NOMO-1 (cell line): ENCODE data around the gene ADAT3.

ENCODE experiments used
- DNase-seq, 2 experiments: peaks; one replicate each; lab custom pipeline; 2025; ENCODE audit not compliant: unreplicated experiment in 2 of 2; lab: John Stamatoyannopoulos, UW

The ADAT3 gene

DNA sequence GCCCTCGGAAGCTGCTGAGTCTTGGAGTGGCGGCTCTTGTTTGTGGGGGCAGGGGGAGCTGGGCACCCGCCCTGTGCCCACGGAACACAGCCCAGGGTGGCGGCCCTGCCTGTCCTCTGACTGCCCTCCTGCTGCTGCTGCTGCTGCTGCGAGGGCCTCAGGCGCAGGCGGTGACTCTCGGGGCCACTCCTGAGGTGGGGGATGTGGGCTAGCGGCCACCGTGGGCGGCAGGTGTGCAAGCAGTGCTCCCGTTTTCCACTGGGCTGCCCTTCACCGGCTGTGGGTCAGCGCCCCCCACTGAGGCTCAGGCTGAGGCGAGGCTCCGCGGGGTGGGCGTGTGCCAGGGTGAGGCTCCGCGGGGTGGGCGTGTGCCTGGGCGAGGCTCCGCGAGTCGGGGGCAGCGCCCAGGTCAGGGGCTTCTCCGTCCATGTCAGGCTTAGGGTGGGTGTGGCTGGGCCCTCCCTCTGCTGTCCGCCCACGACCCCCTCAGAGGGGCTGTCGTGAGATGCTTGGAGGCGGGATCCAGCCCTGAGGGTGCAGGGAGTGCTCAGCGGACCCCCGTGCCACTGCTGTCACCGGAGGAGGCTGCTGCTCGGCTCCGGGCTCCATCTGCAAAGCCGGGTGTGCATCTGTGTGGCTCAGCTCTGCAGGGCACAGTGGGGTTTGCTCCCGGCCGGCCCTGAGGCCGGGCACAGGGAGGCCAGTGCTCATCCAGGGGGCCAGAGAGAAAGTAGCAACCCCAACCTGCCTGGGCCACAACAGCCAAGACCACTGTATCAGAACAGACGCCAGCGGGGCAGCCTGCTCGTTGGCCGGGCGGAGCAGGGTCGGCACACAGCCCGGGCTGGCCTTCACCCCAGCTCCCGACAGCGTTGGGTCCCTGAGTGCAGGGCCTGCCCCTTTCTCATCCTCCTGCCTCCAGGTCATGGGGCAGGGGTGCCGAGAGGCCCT, 50.2 kb downstream of the ADAT3 start:
- no peak for DNase-seq

DNA sequence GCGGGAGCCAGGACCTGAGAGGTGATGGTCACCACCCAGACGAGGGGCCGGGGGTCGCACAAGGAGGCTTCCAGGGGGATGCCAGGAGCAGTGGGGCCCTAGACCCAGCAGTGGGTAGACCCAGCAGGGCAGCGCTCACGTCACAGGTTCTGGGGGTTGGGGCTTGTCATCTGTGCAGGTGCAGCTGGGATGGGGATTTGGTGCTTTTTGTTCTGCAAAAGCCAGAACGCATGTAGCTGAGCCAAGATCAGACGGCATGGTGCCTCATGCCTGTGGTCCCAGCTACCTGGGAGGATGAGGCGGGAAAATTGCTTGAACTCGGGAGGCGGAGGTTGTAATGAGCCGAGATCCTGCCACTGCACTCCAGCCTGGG, 50.9 kb downstream of the ADAT3 start:
- no peak for DNase-seq

DNA sequence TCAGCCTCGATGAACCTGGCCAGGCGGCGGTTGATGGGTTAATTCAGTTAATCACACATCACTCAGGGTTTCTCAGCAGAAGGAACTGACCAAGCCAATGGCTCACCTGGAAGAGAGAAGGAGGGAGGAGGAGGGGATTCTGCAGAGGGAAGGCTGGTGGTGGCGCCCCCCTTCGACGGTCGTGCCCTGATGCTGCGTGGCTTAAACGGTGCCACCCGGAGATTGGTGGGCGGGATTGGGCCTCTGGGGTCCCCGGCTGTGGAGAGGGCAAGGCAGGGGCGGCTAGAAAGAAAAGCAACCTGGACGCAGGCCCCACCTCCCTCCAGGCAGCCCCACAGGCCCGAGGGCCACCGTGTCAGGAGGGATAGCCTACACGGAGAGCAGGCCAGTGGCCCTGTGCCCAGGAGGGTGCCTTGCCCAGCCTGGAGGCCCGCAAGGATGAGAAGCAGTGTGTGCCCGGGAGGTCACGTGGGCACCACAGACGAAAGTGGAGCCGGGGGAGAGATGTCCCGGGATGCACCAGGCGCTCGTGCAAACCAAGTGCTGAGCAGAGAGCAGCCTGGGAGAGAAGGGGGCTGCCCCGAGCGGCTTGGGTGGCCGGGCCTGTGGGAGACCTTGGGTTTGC, 51.8 kb downstream of the ADAT3 start:
- DNase-seq = no peak

DNA sequence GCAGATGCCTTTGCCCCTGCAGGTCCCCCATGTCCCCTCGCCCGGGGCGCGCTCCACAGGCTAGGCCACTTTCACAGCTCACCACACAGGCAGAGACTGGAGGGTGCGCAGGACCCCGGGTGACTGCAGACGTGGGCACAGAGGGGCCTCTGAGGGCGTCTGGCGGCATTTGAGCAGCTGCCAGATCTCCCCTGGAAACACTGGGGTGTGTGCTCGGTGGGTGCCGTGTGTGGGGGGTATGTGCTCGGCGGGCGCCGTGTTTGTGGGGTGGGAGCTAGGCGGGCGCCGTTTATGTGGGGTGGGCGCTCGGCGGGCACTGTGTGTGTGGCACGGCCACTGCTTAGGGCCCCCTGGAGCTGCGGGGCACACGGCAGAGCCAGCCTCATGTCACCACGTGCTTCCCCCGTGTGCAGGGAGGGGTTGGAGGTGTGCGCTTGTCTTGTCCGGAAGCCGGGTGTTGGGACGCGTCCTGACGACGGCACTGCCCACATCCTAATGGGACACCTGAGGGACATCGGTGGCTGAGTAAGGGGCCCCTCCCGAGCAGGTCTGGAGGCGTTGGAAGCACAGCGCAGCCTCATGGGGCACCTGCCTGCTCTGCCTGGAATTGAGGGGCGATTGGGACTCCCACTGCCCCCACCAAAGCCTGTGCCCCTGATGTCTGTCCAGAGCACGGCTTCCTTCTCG, 52.5 kb downstream of the ADAT3 start:
- DNase-seq = no peak

DNA sequence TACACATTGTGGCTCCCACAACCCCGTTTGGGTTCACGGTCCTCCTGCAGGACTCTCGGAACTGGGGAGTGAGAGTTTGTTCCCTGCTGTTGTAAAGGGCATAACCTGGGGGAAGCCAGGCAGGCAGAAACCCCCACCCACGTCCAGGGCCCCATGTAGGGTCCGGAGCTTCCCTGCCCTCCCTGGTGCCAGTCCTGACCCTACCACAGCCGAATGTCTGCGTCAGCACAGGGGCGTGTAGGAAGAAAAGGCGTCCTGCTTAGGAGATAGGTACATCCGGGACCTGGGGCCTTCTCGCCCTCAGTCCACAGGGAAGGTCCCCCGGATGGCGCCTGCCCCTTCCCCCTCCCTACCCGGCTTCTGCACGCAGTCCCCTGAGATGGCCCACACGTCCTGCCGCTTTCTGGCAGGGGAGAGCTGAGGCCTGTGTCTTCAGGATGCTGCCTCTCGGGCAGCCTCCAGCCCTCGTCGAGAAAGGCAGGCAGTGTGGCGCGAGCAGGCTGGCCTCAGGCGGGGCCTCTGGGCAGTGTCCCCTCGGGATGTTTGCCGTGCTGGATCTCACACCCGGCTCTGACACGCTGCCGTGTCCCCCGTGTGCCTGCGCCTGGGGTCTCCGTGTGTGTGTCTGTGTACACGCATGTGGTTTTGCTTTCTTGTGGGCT, 54.9 kb downstream of the ADAT3 start:
- no peak for DNase-seq

DNA sequence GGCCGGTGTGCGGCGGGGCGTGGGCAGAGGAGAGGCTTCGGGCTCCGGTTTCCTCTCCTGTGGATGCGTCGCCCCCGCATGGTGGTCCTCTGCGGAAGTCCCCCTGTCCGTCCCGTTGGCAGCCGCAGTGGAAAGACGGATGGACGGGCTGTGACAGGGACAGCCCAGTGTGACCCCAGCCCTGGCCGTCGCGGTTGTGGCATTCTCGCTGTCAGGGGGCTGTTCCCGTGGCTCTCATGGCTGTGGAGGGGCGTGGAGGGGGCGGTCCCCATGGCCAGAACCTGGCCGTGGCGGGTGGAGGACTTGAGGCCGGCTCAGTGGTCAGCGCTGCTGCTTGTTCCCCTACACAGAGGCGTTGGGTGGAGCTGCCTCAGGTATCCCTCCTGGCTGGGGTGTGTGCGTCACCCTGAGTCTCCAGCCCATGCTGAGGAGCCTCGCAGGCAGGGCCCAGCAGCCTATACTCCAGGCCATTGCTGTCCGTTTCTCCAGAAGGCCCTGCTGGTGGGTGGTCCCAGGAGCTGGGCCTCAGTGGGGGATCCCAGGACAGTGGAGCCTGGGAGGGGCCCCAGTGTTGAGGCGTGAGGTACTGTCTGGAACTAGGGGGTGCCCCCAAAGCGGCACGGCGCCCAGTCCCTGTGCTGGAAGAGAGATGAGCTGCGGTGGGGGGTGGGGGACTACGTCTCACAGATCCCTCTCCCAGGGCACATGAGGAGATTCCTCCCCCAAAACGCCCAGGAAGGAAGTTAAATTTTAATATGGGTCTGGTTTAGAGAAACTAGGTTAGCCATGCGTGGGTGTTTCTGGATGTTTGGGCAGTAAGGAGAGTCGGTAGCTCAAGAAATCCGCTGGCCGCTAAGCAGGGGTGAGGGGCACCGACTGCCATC, 56.0 kb downstream of the ADAT3 start:
- DNase-seq = no peak

DNA sequence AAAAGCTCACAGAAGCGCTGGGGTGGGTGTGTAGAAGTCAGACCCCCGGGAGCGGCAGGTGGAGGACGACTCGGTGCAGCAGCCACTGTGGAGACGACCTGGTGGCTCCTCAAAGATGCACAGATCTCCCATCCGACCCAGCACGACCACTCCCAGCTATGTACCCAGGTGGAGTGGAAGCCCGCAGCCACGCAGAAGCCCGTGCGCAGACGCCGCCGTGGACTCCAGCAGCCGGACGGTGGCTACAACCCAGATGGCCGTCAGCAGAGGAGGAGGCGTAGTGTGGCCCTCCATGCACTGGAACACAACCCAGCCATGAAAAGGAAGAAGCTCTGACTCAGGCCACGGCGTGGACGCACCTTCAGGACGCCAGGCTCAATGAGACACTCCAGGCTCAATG, 57.5 kb downstream of the ADAT3 start:
- no peak for DNase-seq
